Inflammatory macrophage (primary cell): ENCODE measurements around the gene ETV3L.
"Not testable (repeated sequence)": the region's sequence is repeated elsewhere in the genome, so short reads cannot be mapped to it uniquely, and the experiment has no call there.

ENCODE experiments used
- DNase-seq, 2 donors: peaks; one replicate each; pipeline ENCODE4 v3.0.0-alpha.2; 2020 to 2022

The ETV3L gene

DNA sequence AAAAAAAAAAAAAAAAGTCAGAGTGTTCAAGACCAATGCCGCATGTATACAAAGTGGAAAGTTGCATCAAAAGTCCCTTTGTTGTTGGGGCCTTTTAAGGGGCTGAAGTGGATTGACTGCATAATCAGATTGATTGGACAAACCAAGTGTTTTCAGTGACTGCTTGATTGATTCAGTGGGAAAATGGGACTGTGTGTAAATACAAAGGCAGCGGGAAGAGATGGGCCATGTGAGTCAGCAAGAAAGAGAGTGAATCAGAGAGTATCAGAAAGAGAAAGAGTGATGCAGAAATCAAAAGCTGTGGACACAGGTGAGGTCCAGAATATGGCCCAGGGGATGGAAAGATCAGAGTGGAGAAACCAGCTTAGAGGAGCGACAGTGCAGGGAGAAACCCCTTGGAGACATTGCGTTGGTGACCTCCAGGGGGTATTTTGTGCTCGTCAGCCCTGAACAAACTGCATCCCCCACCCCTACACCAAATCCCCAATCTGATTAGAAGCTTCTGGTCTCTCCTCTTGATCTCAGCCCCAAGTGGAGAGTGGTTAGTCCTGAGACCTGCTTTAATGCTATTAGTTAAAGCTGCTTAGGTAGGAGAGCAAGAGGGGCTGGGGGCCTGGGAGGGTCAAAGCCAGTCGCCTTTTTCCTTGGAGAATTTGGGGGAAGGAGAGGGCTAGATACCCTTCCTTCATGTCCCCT, 5.1 kb upstream of the ETV3L start:
- DNase-seq: no peak

DNA sequence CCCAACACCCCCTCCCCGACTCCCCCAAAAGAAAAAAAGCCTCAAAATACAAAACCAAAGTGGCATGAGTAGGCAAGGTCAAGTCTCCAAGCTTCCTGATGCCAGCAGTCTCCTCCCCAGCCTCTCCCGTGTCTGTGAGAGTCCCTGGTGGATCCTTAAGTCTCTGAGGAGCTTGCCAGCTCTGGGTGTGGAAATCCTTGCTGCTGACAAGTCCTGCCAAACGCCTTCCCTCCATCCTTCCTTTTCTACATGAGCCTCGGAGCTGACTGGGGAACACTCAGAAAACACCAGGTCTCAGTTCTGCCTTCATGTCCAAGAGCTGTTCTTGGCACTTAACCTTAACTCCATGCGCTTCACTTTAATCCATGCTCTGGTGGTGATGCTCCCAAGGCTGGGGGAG, 3.7 kb upstream of the ETV3L start:
- peak in 1 of 2 donors; percentile 8 for DNase-seq

- DNase-seq: no peak
Measured at GRCh38 chr1:157101149-157101548, 1.5 kb upstream of the ETV3L start.

DNA sequence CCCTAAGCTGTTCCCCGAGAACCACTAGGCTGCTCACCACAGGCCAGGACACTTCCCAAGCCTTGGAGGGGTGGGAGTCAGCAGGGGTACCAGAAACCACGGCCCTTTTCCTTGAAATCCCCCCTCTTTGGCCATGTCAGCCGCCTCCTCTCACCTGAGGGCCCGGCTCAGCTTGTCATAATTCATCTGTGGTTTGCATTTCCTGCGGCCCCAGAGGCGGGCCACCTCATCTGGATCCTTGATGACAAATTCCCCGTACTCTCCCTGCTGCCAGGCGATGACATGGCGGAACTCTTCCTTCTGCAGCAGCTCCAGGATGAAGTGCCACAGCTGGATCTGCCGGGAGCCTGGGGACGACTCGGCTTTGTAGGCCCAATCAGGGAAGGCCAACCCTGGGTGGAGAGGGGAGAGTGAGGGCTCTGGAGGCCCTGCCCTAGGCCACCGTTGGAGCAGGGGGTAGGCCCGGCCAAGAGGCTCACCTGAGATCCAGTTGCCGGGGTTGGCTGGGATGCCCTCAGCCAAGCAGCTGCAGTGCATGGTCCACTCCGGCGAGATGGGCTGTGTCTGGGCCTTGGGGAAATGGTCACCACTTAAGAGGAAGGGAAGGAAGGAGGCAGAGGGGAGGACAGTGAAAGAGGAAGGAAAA, 498 bp downstream of the ETV3L start:
- not testable (repeated sequence) for DNase-seq

- no peak for DNase-seq
Measured at GRCh38 chr1:157098519-157098918, 1.1 kb downstream of the ETV3L start.

- no peak for DNase-seq
Measured at GRCh38 chr1:157097692-157098091, 1.9 kb downstream of the ETV3L start.

DNA sequence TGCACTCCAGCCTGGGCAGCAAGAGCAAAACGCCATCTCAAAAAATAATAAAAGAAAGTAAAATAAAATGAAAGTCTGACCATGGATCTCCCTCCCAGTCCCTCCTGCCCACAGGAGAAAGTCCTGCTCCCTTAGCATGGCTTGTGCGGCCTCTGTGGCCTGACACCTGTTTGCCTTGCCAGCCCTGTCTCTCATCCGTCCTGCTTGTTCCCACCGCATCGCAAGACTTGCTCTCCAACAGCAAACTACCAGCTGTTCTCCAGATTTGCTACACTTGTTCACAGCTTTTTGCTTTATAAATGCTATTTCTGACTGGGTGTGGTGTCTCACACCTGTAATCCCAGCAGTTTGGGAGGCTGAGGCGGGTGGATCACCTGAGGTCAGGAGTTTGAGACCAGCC, 2.7 kb downstream of the ETV3L start:
- DNase-seq: no peak

DNA sequence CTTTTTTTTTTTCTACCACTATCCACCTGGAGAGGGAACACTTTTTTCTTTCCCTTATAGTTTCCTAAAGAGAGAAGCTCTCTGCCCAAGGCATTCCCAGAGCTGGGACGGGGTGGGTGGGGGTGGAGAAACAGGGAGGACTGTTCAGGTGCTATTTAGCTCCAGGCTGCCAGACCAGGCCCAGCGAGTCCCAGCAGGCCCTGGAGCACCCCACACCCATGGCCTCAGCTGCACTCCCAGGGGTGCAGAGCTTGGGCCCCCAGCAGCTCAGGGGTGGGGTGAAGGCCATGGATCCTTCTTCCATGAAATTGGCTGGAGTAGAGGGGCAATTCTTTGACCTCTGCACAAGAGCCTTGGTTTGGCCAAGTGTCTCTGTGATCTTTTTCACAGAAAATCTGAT, 4.1 kb downstream of the ETV3L start:
- DNase-seq: no peak

GRCh38 chr1:157095091-157095490, 4.5 kb downstream of the ETV3L start:
- DNase-seq: no peak

GRCh38 chr1:157092831-157093230, 6.8 kb downstream of the ETV3L start:
- DNase-seq: no peak

DNA sequence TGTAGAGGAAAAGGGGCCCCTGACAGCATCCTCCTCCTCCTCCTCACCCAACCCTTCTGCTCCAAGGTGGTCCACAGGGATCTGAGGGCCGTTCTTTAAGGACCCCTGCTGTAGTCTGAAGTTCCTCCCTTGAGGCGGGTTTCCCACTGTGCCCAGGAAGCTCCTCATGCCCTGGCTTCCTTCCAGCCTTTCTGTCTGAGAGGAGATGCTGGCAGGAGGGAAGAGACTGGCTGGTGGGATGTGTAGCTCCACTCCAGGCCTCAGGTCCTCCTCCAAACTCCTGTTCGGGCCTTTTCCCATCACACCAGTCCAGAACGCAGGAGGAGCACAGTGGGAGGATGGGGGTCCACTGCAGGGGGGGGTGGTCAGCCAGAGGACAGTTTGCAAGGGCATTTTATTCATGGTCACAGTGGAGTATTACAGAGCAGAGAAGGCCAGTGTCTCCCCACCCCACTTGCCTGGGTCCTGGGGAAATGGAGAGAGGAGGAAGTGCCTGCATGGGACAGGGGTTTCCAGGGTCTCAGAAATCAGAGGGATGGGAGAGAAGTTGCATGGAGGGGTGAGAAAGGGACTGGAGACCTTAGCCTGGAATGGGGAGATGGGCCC, 7.8 kb downstream of the ETV3L start:
- DNase-seq: no peak

GRCh38 chr1:157091186-157091585, 8.4 kb downstream of the ETV3L start:
- no peak for DNase-seq

DNA sequence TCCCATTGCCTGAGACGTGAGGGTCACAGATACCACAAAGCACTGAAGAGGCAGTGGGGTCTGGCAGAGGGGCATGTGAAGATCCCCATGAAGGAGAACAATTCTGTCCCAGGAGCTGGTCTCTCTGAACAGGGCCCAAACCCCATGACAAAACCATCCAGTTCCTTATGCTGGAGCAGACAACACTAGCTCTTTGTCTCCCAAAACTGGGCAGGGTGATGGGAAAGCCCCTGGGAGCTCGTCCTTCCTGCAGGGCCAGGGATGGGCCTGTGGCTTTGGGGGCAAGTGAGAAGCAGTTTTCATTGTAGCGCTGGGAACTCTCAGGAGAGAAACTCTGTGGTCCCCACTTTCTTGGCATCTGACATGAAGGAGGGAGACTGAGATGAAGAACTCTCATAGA, 8.8 kb downstream of the ETV3L start:
- no peak for DNase-seq

GRCh38 chr1:157090196-157090647, 9.4 kb downstream of the ETV3L start:
- DNase-seq: peak; percentile 86 to 88

GRCh38 chr1:157089789-157090188, 9.8 kb downstream of the ETV3L start:
- DNase-seq: no peak

DNA sequence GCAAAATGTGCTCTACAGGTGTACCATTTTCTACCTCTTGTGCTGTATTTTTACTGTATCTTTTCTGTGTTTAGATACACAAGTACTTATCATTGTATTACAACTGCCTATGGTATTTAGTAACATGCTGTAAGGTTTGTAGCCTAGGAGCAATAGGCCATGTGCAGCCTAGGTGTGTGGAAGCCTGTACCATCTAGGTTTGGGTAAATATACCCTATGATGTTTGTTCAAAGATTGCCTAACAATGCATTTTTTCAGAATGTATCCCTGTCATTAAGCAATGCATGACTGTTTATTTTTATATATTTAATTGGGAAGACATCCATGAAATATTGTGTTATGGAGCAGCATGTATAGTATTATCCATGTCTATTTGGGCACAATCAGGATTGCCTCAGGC, 11.0 kb downstream of the ETV3L start:
- DNase-seq: no peak

GRCh38 chr1:157087030-157087429, 12.6 kb downstream of the ETV3L start:
- no peak for DNase-seq

DNA sequence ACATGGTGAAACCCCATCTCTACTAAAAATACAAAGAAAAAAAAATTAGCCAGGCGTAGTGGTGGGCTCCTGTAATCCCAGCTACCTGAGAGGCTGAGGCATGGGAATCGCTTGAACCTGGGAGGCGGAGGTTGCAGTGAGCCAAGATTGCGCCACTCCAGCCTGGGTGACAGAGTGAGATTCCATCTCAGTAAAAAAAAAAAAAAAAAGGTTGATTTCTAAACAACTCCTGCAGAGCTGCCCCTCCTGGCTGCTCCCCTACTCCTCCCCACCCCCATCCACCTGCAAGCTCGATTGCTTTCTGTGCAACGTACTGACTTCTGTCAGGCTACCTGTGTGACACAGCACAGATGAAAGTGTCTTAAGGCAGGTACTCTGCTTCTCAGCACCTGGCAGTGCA, 13.3 kb downstream of the ETV3L start:
- DNase-seq: no peak

- DNase-seq: peak; percentile 57 to 75
Measured at GRCh38 chr1:157085421-157085820, 14.2 kb downstream of the ETV3L start.

- no peak for DNase-seq
Measured at GRCh38 chr1:157084720-157085119, 14.9 kb downstream of the ETV3L start.

- DNase-seq: no peak
Measured at GRCh38 chr1:157081707-157082106, 17.9 kb downstream of the ETV3L start.

DNA sequence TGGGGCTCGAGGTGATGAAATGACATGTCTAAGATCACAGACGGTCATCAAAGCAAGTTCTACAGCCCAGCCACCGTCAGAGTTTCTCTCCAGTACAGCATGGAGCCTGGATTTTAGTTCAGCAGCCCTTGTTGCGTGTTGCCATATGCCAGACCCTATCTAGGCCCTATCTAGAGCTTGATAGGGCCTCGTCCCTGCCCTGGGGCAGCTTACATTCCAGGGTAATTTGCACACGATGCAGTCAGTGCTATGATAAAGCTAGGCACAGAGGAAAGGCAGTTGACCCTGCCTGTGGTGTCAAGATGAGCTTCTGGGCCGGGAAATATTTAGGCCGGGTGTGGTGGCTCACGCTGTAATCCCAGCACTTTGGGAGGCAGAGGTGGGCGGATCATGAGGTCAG, 18.9 kb downstream of the ETV3L start:
- no peak for DNase-seq

- no peak for DNase-seq
Measured at GRCh38 chr1:157077394-157077793, 22.2 kb downstream of the ETV3L start.
